ENCODE data around the gene CFB.

GRCh38 chr6:31899882-31900722 is 45.8 kb upstream of the CFB start:
- no peak for TF ChIP-seq CTCF (IDR thresholded peaks at IDR 0.05)
- TF ChIP-seq, protein P1, sequence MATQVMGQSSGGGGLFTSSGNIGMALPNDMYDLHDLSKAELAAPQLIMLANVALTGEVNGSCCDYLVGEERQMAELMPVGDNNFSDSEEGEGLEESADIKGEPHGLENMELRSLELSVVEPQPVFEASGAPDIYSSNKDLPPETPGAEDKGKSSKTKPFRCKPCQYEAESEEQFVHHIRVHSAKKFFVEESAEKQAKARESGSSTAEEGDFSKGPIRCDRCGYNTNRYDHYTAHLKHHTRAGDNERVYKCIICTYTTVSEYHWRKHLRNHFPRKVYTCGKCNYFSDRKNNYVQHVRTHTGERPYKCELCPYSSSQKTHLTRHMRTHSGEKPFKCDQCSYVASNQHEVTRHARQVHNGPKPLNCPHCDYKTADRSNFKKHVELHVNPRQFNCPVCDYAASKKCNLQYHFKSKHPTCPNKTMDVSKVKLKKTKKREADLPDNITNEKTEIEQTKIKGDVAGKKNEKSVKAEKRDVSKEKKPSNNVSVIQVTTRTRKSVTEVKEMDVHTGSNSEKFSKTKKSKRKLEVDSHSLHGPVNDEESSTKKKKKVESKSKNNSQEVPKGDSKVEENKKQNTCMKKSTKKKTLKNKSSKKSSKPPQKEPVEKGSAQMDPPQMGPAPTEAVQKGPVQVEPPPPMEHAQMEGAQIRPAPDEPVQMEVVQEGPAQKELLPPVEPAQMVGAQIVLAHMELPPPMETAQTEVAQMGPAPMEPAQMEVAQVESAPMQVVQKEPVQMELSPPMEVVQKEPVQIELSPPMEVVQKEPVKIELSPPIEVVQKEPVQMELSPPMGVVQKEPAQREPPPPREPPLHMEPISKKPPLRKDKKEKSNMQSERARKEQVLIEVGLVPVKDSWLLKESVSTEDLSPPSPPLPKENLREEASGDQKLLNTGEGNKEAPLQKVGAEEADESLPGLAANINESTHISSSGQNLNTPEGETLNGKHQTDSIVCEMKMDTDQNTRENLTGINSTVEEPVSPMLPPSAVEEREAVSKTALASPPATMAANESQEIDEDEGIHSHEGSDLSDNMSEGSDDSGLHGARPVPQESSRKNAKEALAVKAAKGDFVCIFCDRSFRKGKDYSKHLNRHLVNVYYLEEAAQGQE (IDR thresholded peaks at IDR 0.05; ENCODE audit: insufficient read depth in 1 of 2, low read depth in 2 of 2, low read length in 1 of 2): no peak

Measured in Panc1 (cell line).